Keratinocyte (primary cell): Measurements from ENCODE around the gene MARCHF3. TPM values are rescaled to one million over a fixed set of nuclear protein-coding genes. Genes with fewer than 3 reads are reported as not detected.
"Not testable (repeated sequence)": the region's sequence is repeated elsewhere in the genome, so short reads cannot be mapped to it uniquely, and the experiment has no call there.

ENCODE experiments used
- DNase-seq: peaks from one replicate; pipeline ENCODE4 v3.0.0-alpha.2; 2011; ENCODE audit warnings: low read depth, missing footprints, low spot score
- FAIRE-seq: peaks from 2 replicates; lab custom pipeline; 2011; peaks lifted over from hg19 to GRCh38; lab: Jason Lieb, UNC
- H2AFZ ChIP-seq: 2 replicates; pipeline ENCODE4 v1.6.0; 2012; ENCODE audit warnings: low read length, control low read depth, inconsistent platforms; ENCODE audit not compliant: control insufficient read depth
- H3K27ac ChIP-seq: 2 replicates; pipeline ENCODE4 v1.5.1; 2011; ENCODE audit warnings: low read length; ENCODE audit not compliant: control insufficient read depth, insufficient read depth
- H3K27me3 ChIP-seq: 3 replicates; pipeline ENCODE4 v1.6.0; 2011; ENCODE audit warnings: low read length; ENCODE audit not compliant: control insufficient read depth, insufficient read depth; ENCODE audit errors: extremely low read depth
- H3K36me3 ChIP-seq, 2 experiments: 2 replicates in 1 of 2; 3 replicates in 1 of 2; pipeline ENCODE4 v1.5.1; 2011; ENCODE audit warnings: low read length in 2 of 2, mild to moderate bottlenecking in 1 of 2; ENCODE audit not compliant: control insufficient read depth in 2 of 2, insufficient read depth in 2 of 2; ENCODE audit errors: extremely low read depth in 1 of 2
- H3K4me1 ChIP-seq: 3 replicates; pipeline ENCODE4 v1.5.1; 2011; ENCODE audit warnings: low read length; ENCODE audit not compliant: control insufficient read depth, insufficient read depth; ENCODE audit errors: extremely low read depth
- H3K4me2 ChIP-seq: 3 replicates; pipeline ENCODE4 v1.6.0; 2011; ENCODE audit warnings: low read depth, low read length; ENCODE audit not compliant: control insufficient read depth, insufficient read depth; ENCODE audit errors: extremely low read depth
- H3K4me3 ChIP-seq, 3 experiments: fragments of 200-600 bp in 1 of 3; sonication (generic) in 1 of 3; 2 replicates in 2 of 3; 3 replicates in 1 of 3; pipeline ENCODE4 v1.5.1; 2011 to 2016; ENCODE audit warnings: low read length in 3 of 3, mild to moderate bottlenecking in 3 of 3, control low read depth in 2 of 3, inconsistent platforms in 1 of 3, low read depth in 1 of 3, mixed read lengths in 1 of 3, mixed run types in 1 of 3, moderate library complexity in 1 of 3; ENCODE audit not compliant: control insufficient read depth in 2 of 3, insufficient read depth in 2 of 3; ENCODE audit errors: extremely low read depth in 1 of 3
- H3K79me2 ChIP-seq: 2 replicates; pipeline ENCODE4 v1.6.0; 2012; ENCODE audit warnings: low read length; ENCODE audit not compliant: control insufficient read depth, insufficient read depth
- H3K9ac ChIP-seq: 3 replicates; pipeline ENCODE4 v1.6.0; 2011; ENCODE audit warnings: low read length; ENCODE audit not compliant: control insufficient read depth, insufficient read depth; ENCODE audit errors: extremely low read depth
- H3K9me1 ChIP-seq: 3 replicates; pipeline ENCODE4 v1.6.0; 2011; ENCODE audit warnings: low read length; ENCODE audit not compliant: control insufficient read depth, insufficient read depth; ENCODE audit errors: extremely low read depth
- H3K9me3 ChIP-seq: 2 replicates; pipeline ENCODE4 v1.5.1; 2012; ENCODE audit warnings: low read depth, low read length; ENCODE audit not compliant: control insufficient read depth
- H4K20me1 ChIP-seq: 3 replicates; pipeline ENCODE4 v1.6.0; 2011; ENCODE audit warnings: low read length; ENCODE audit not compliant: control insufficient read depth, insufficient read depth; ENCODE audit errors: extremely low read depth
- CTCF ChIP-seq, 3 experiments: IDR thresholded peaks in 1 of 3; conservative IDR thresholded peaks in 1 of 3; optimal IDR thresholded peaks in 1 of 3; 2 replicates in 2 of 3; 3 replicates in 1 of 3; pipeline versions ENCODE3 to v1.5.1; 2011; ENCODE audit warnings: low read length in 3 of 3, mild to moderate bottlenecking in 3 of 3, moderate library complexity in 2 of 3, control low read depth in 1 of 3, inconsistent platforms in 1 of 3; ENCODE audit not compliant: insufficient read depth in 2 of 3; ENCODE audit errors: extremely low read depth in 1 of 3
- EZH2 ChIP-seq: IDR thresholded peaks from one replicate; pipeline ENCODE4 v1.6.1; 2012; ENCODE audit warnings: inconsistent platforms, mild to moderate bottlenecking, low read length, moderate library complexity
- dilution Hi-C: fragments of 300-500 bp; cut with MboI; formaldehyde crosslinking; loops from one replicate; pipeline ENCODE4 v1.7.0; 2020; ENCODE audit warnings: low sequenced_read_pairs; ENCODE audit not compliant: extremely low pct_ligation_motif_present
- polyA plus RNA-seq, 5 experiments: library from polyadenylated mRNA; depleted of rRNA in 3 of 5; stranded (reverse) in 3 of 5; stranded (forward) in 1 of 5; unstranded in 1 of 5; fragments of >200 nt; gene quantifications; 1 replicate in 1 of 5; 2 replicates in 3 of 5; 3 replicates in 1 of 5; pipeline versions ENCODE4 v1.2.1 to v1.2.3, GENCODE V29; 2011 to 2012; ENCODE audit warnings: missing spikeins in 2 of 5, low read depth in 1 of 5, low replicate concordance in 1 of 5

MARCHF3 gene
- polyA plus RNA-seq, 1 donor (not counting 4 experiments of a cell fraction or from before 2014, with no cell fraction given): 0.45 TPM

DNA sequence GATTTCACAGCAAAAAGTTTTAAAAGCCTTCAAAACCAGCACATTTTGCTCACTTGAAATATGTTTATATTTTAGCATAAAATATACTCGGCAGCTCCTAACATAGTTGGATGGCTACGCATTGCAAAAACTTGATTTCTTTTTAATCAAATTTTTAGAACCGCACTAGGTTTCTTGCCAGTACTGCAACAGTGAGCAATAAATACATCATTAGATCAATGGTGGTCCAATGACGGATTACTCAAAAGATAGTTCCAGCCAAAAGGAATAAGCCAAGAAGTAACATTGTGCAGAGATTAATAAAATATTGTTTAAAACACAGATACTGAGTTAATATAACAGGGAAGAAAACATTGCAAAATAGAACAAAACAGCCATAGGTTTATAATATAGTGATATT, 5.5 kb downstream of the MARCHF3 start:
- TF ChIP-seq CTCF (optimal IDR thresholded peaks at IDR 0.05 in 1 of 3, IDR thresholded peaks at IDR 0.05 in 1 of 3, conservative IDR thresholded peaks at IDR 0.05 in 1 of 3; ENCODE audit: extremely low read depth in 1 of 3, insufficient read depth in 2 of 3, low read length in 3 of 3): no peak
- no peak for TF ChIP-seq EZH2
- Histone ChIP-seq H3K4me3 (no peak overlapping the region), H3K27me3 (peaks cover 12% of the 10 kb centered on the region), H3K27ac (no peak overlapping the region), H3K9me1 (no peaks in the 10 kb centered on the region), H3K9ac (no peak overlapping the region), H3K9me3 (no peaks in the 10 kb centered on the region), H4K20me1 (no peaks in the 10 kb centered on the region), H3K79me2 (no peaks in the 10 kb centered on the region), H3K4me1 (peaks cover 5% of the 10 kb centered on the region), H2AFZ (no peak overlapping the region), H3K4me2 (no peak overlapping the region), H3K36me3 (no peaks in the 10 kb centered on the region)
- dilution Hi-C loops: no loop called here
- no peak for DNase-seq
- no peak for FAIRE-seq

DNA sequence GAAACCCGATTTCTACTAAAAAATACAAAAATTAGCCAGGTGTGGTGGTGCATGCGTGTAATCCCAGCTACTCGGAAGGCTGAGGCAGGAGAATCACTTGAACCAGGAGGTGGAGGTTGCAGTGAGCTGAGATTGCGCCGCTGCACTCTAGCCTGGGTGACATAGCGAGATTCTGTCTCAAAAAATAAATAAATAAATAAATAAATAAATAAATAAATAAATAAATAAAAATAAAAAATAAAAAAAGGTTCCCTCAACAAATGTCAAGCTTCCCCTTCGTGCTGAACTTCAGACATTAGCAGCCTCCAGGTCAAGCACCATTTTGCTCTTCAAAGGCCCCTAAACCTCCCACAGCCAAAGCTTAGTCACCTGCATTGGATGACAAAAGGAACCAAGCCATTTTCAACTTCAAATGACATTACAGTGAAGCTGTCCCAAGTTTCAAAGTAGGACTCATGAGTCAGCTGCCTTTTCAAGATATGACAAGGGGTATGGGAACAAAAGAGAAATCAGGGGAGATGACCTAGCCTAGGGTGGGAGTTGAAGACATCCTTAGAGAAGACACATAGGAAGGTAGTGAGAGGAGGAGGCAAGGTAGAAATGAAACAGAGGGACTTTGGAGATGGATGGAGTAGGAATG, 6.7 kb downstream of the MARCHF3 start:
- FAIRE-seq, H3K36me3 ChIP-seq, H3K27ac ChIP-seq, H3K79me2 ChIP-seq, H3K9me1 ChIP-seq, H3K4me3 ChIP-seq, dilution Hi-C loops, H3K4me2 ChIP-seq, DNase-seq, H4K20me1 ChIP-seq, H3K9ac ChIP-seq, H3K4me1 ChIP-seq, H2AFZ ChIP-seq, H3K9me3 ChIP-seq, H3K27me3 ChIP-seq: not testable (repeated sequence)

- no peaks in the 10 kb centered on the region for H3K79me2 ChIP-seq
- FAIRE-seq: no peak
- no peak for DNase-seq
These were observed 7.5 kb downstream of the MARCHF3 start for GRCh38 chr5:127022846-127023245.

More at GRCh38 chr5:127022846-127023245, 7.5 kb downstream of the MARCHF3 start:
- dilution Hi-C loops: no loop called here
- no peaks in the 10 kb centered on the region for H3K9me1 ChIP-seq
- no peaks in the 10 kb centered on the region for H3K27me3 ChIP-seq
- H3K9ac ChIP-seq: no peak overlapping the region
- no peaks in the 10 kb centered on the region for H3K4me1 ChIP-seq
- H3K27ac ChIP-seq: no peak overlapping the region
- no peaks in the 10 kb centered on the region for H3K9me3 ChIP-seq
- H3K36me3 ChIP-seq: no peaks in the 10 kb centered on the region
- TF ChIP-seq EZH2 (no peak), CTCF (optimal IDR thresholded peaks at IDR 0.05 in 1 of 3, IDR thresholded peaks at IDR 0.05 in 1 of 3, conservative IDR thresholded peaks at IDR 0.05 in 1 of 3; ENCODE audit: extremely low read depth in 1 of 3, insufficient read depth in 2 of 3, low read length in 3 of 3) (no peak)
- H3K4me2 ChIP-seq: no peak overlapping the region
- H3K4me3 ChIP-seq: no peak overlapping the region
- no peak overlapping the region for H2AFZ ChIP-seq
- H4K20me1 ChIP-seq: no peaks in the 10 kb centered on the region
